ENCODE data around the gene MAP2K7.
"Not testable (repeated sequence)": the region's sequence is repeated elsewhere in the genome, so short reads cannot be mapped to it uniquely, and the experiment has no call there.

MAP2K7 gene

GRCh38 chr19:7885818-7886217 is 17.9 kb upstream of the MAP2K7 start:
- no peak for DNase-seq

GRCh38 chr19:7887408-7888144 is 16.1 kb upstream of the MAP2K7 start:
- DNase-seq: no peak

- no peak for DNase-seq
Observed at GRCh38 chr19:7888145-7888825, 15.4 kb upstream of the MAP2K7 start, which contains the start of gene LRRC8E. Gene LRRC8E, plus strand, starts transcription at chr19:7888510. Its CDS starts 7,094 bp downstream, at chr19:7895604.

DNA sequence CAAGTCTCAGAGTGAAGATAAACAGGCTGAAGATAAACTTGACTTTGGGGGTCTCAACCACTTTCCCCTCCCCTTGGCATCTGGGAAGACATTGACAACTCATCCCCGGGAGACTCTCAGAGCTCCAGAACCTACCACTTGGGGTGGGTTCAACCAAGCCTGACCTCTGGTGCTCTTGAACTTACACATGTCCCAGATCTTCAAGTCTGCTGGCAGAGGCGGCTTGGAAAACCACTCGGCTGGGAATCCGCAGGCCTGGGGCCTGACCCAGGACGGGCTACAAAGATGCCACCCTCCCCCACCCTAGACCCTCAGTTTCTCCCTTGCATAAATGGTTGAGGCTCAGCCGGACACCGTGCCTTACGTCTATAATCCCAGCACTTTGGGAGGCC is 14.9 kb upstream of the MAP2K7 start:
- DNase-seq: no peak

DNA sequence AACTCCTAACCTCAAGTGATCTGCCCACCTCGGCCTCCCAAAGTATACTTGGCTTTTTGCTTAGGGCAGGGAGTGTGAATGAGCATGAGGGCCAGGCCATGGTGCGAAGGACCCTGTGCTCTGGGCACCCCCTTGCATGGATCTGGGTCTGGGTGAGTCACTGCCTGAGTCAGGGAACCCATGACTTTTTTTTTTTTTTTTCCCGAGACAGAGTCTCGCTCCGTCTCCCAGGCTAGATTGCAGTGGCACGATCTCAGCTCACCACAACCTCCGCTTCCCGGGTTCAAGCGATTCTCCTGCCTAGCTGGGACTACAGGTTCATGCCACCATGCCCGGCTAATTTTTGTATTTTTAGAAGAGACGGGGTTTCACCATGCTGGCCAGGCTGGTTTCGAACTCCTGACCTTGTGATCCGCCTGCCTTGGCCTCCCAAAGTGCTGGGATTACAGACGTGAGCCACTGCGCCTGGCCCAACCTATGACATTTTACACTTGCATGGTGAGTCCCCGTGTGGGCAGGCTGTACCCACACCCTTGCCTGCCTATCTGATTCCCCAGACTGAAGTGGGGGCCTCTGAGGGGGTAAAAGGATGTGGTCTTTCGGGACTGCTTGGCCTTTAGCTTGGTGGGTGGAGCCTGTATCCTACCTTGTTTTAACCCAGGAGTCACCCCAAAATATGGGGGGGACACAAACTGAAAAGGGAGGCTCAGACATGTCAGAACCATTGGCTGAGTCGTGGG is 10.1 kb upstream of the MAP2K7 start:
- not testable (repeated sequence) for DNase-seq

- DNase-seq: no peak
Observed at GRCh38 chr19:7894612-7895309, 8.9 kb upstream of the MAP2K7 start.

DNA sequence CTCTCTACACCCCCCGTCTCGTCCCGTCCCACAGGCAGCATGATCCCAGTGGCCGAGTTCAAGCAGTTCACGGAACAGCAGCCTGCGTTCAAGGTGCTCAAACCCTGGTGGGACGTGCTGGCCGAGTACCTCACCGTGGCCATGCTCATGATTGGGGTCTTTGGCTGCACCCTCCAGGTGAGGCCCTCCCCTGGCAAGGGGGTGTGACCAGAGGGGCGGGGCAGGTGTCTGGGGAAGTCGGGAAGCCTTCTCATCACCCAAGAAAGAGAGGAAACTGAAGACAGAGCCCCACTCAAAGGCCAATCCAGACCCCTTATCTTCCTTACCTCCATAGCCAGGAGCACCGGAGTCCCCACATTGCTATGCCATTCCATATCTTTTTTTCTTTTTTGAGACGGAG is 8.1 kb upstream of the MAP2K7 start:
- no peak for DNase-seq

DNA sequence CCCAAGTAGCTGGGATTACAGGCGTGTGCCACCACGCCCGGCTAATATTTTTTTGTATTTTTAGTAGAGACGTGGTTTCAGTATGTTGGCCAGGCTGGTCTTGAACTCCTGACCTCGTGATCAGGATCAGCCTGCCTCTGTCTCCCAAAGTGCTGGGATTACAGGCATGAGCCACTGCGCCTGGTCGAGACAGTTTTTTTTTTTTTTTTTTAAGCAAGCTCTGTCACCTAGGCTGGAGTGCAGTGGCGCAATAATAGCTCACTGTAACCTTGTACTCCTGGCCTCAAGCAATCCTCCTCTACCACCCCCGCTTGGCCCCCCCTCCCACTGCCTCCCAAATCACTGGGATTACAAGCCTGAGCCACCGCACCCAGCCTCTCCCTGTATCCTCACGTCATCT is 6.4 kb upstream of the MAP2K7 start:
- DNase-seq: no peak

DNA sequence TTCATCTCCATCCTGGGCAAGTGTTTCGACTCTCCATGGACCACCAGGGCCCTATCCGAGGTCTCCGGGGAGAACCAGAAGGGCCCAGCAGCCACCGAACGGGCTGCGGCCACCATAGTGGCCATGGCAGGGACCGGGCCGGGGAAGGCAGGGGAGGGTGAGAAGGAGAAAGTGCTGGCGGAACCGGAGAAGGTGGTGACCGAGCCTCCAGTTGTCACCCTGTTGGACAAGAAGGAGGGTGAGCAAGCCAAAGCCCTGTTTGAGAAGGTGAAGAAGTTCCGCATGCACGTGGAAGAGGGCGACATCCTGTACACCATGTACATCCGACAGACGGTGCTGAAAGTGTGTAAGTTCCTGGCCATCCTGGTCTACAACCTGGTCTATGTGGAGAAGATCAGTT is 4.7 kb upstream of the MAP2K7 start:
- DNase-seq: no peak

GRCh38 chr19:7899751-7900378 is 3.8 kb upstream of the MAP2K7 start:
- DNase-seq: no peak

GRCh38 chr19:7900401-7900870 is 3.2 kb upstream of the MAP2K7 start:
- DNase-seq: no peak

DNA sequence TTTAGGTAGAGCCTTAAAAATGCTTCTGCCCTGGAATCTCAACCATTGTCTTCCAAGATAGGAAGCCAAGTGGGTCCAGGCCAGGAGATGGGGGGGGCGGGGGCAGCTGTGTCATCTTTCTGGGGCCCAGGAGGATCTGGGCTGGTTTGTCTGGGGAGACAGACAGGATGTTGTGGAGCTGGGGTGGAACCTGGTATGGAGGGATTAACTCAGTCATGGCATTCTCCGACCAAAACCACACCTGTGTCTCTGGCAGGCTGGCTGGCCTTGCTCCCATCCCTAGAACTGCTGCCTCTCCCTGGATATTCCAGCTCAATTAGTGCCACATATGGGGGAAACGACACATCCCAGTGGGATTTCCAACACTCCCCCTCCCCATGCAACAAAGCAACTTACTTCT is 2.7 kb upstream of the MAP2K7 start:
- no peak for DNase-seq

DNA sequence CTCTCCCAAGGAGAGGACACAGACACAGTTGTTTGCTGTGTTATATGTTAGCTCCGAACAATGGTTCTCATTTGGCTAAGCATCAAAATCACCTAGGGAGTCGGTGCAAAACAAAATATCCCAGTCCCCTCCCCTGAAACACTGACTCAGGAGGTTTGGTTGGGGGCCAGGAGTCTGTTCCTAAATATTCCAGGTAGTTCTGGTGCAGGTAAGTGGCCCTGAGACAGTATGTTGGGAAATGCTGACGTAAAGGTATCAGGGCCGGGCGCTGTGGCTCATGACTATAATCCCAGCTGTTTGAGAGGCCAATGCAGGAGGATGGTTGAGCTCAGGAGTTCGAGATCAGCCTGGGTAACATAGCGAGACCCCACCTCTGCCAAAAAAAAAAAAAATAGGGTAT is 2.3 kb upstream of the MAP2K7 start:
- no peak for DNase-seq

DNA sequence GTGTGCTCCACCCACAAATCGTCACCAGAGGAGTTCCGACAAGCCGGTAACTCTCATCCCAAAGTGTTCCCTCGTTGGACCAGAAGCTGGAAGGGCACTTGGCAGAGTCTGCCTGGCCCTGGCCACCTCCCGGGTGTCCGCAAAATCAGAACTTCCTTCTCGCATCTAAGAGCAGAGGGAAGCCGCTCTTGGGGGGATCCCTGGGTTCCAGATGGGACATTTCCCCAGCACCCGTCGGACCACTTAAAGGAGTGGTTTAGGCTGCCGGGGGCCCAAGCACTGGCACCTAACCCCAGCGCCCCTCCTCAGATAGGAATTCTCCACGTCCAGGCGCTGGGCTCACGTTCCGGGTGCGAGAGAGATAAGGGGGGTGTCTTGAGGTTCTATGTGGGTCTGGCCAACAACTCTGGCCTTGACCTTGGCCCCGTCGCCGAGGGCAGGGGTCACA is 857 bp upstream of the MAP2K7 start:
- DNase-seq: no peak

DNA sequence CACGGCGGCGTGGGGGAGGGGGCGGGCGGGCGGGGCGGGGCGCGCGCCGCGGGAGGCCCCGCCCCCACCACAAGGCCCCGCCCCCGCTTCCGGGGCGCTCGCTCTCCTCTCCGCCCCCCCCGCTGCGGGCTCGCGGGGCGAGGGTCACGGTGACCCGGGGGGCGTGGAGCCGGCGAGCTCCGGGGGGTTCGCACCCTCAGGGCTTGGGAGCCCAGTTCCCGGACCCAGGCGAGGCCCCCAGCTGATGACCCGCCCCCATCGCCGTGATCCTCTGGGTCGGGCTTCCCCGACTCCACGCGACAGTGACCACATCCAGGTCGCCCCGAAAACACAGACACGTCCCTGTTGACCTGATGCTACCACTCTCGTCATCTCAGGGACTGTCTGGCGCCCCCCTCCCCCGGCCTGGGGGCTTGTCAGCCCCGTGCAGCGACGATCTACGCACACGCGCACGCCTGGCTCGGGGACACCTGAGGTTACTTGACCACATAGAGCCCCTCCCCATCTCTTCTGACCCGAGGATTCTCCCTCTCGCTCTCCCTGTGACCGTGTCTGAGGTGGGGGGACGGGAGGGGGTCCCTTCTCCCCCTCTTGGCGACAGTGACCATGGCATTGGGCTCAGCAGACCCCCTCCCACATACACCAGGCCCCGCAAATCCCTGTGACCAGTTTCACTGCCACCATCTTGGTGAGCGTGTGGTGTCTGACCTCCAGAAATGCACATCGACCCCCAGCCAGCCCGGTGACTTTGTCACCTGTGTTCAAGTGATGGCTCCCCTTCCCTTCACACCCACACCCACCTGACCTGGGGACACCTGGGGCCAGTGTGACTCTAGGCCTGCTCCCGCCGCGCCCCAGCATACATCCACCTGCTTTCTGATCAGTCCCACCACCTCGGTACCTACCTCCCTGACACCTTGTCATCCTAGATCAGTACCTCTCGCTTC is 670 bp downstream of the MAP2K7 start:
- DNase-seq: no peak

DNA sequence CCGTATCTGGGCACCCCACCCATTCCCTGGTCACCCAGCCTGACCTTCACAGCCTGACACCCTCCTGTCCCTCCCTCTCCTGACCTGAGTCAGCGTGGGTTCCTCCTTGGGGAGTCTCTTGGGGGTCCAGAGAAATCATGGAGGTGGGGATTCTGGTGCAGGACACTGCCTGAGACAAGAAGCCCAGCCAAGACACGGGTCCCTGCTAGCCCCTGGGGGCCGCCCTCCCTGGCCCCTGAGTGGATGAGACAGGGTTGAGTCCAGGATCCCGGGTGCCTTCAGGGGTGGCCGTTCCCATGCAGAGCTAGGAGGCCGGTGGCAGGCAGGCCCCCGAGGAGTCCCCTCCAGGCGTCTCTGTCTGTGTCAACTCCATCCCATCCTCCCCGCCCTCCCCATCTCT is 1.6 kb downstream of the MAP2K7 start:
- no peak for DNase-seq

GRCh38 chr19:7905859-7906258 is 2.2 kb downstream of the MAP2K7 start:
- no peak for DNase-seq

GRCh38 chr19:7907122-7907521 is 3.4 kb downstream of the MAP2K7 start:
- DNase-seq: no peak

DNA sequence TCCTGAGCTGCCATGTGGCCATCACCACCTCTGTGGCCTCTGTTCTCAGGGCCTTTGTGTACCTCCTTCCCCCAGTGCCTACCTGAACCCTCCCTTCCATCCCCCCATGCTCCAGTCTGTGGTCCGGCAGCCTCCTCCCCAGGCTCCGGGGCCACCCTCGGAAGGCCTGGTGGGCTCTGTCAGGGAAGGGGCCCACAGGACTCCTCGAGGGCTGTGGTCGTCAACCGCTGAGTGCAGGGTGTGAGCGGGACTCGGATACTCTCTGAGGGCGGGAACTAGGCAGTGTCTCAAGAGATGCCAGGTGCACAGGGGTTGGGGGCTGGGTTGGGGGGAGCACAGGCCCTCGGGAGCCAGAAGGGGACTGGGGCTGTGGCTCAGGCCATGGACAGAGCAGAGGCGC is 3.9 kb downstream of the MAP2K7 start:
- no peak for DNase-seq

DNA sequence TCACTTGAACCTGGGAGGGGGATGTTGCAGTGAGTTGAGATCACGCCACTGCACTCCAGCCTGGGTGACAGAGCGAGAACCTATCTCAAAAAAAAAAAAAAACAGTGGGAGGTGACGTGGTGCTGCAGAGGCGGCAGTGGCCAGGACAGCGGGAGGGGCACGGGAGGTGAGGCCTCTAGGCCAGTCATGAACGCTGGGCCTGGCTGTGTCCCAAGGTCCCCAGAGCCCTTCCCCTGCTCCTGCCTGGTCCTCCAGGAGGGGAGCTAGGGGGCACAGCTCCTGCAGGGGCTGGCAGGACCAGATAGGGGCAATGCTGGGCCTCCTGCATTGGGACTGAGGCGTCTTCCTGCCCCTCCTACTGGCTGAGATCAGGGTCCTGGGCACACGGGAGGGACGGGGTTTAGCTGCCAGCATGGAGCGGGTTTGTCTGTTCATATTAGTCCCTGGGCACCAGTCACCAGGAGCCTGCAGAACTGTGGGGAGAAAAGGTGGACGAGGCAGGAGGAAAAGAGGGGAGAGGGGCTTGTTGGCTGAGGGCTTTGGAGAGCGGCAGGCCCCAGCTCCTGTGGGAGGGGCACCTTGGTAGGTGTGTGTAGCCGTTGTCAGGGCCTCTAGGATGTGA is 4.5 kb downstream of the MAP2K7 start:
- no peak for DNase-seq

All from NCI-H446 treated with DMSO at 0.1 percent for 48 hours (cell line).